H1 (cell line): ENCODE data around the gene SRXN1. TPM values are rescaled to one million over a fixed set of nuclear protein-coding genes. Genes with fewer than 3 reads are reported as not detected.

Experiments used
- CTCF ChIA-PET: fragments of 300-600 bp; sonication (Branson Sonifier 250); formaldehyde crosslinking; loops from one replicate; lab custom pipeline; 2021; ENCODE audit not compliant: partially characterized antibody; lab: Charles Lee
- POLR2A ChIA-PET: fragments of 300-600 bp; sonication (Branson Sonifier 250); formaldehyde crosslinking; loops from one replicate; lab custom pipeline; 2021; ENCODE audit warnings: inconsistent platforms; ENCODE audit not compliant: partially characterized antibody; lab: Charles Lee
- DNase-seq, 2 experiments: peaks; one replicate each; pipeline versions ENCODE4 v3.0.0 to v3.0.0-alpha.2; 2010 to 2022; ENCODE audit warnings: low spot score in 2 of 2, low read depth in 1 of 2, mixed read lengths in 1 of 2
- FAIRE-seq: peaks from 2 replicates; lab custom pipeline; 2011; peaks lifted over from hg19 to GRCh38; lab: Jason Lieb, UNC
- H2AFZ ChIP-seq: 2 replicates; pipeline ENCODE4 v1.8.1; 2012; ENCODE audit warnings: low read length, inconsistent platforms
- H2AK5ac ChIP-seq: 2 replicates; pipeline ENCODE4 v1.6.1; 2013; ENCODE audit warnings: low read depth, low read length
- H2BK120ac ChIP-seq: replicated peaks from 2 replicates; pipeline ENCODE3; 2013; ENCODE audit warnings: low read depth, low read length, inconsistent platforms
- H2BK12ac ChIP-seq: 2 replicates; pipeline ENCODE4 v1.6.1; 2013; ENCODE audit warnings: low read depth, low read length
- H2BK15ac ChIP-seq: 2 replicates; pipeline ENCODE4 v1.6.1; 2013; ENCODE audit warnings: low read length
- H2BK20ac ChIP-seq: 2 replicates; pipeline ENCODE4 v1.6.1; 2013; ENCODE audit warnings: low read length
- H2BK5ac ChIP-seq: 2 replicates; pipeline ENCODE4 v1.6.1; 2013; ENCODE audit warnings: low read depth, low read length
- H3K14ac ChIP-seq: 2 replicates; pipeline ENCODE4 v1.6.1; 2013; ENCODE audit warnings: inconsistent platforms; ENCODE audit not compliant: insufficient read length
- H3K18ac ChIP-seq: 2 replicates; pipeline ENCODE4 v1.6.1; 2013; ENCODE audit warnings: low read length; ENCODE audit errors: extremely low read depth
- H3K23ac ChIP-seq: 2 replicates; pipeline ENCODE4 v1.6.1; 2013; ENCODE audit warnings: inconsistent platforms; ENCODE audit not compliant: insufficient read length
- H3K23me2 ChIP-seq: 2 replicates; pipeline ENCODE4 v1.6.1; 2013; ENCODE audit warnings: low read depth, low read length
- H3K27ac ChIP-seq: 2 replicates; pipeline ENCODE4 v1.6.1; 2011; ENCODE audit warnings: low read depth, low read length, inconsistent platforms
- H3K27me3 ChIP-seq, 4 experiments: replicated peaks in 1 of 4; 1 replicate in 1 of 4; 2 replicates in 3 of 4; pipeline versions ENCODE4 v1.6.1 to v1.8.1; 2011 to 2013; ENCODE audit warnings: low read length in 3 of 4, mild to moderate bottlenecking in 3 of 4, inconsistent platforms in 2 of 4, mixed read lengths in 2 of 4, moderate library complexity in 1 of 4; ENCODE audit not compliant: control insufficient read depth in 3 of 4, insufficient read depth in 3 of 4; ENCODE audit errors: extremely low read depth in 1 of 4
- H3K36me3 ChIP-seq, 4 experiments: 2 replicates each; pipeline versions ENCODE4 v1.6.1 to v1.8.1; 2011 to 2013; ENCODE audit warnings: mild to moderate bottlenecking in 4 of 4, low read length in 3 of 4, moderate library complexity in 2 of 4, control low read depth in 1 of 4, inconsistent platforms in 1 of 4; ENCODE audit not compliant: insufficient read depth in 4 of 4, control insufficient read depth in 2 of 4
- H3K4ac ChIP-seq: replicated peaks from 2 replicates; pipeline ENCODE3; 2013; ENCODE audit warnings: low read length, low read depth, mixed read lengths, inconsistent platforms; ENCODE audit not compliant: insufficient read length
- H3K4me1 ChIP-seq, 4 experiments: replicated peaks in 1 of 4; 1 replicate in 1 of 4; 2 replicates in 3 of 4; pipeline versions ENCODE4 v1.6.1 to v1.8.1; 2011 to 2013; ENCODE audit warnings: low read length in 3 of 4, inconsistent platforms in 2 of 4, mixed read lengths in 1 of 4; ENCODE audit not compliant: insufficient read depth in 4 of 4, control insufficient read depth in 3 of 4
- H3K4me2 ChIP-seq, 2 experiments: 2 replicates each; pipeline versions ENCODE4 v1.6.1 to v1.8.1; 2011 to 2013; ENCODE audit warnings: low read depth in 2 of 2, low read length in 2 of 2, control low read depth in 1 of 2, inconsistent platforms in 1 of 2, mild to moderate bottlenecking in 1 of 2; ENCODE audit not compliant: insufficient read depth in 1 of 2
- H3K4me3 ChIP-seq, 4 experiments: fragments of 200-600, 300-600 bp in 1 of 4; sonication (generic), shearing (Covaris generic), sonication (Bioruptor Twin) in 1 of 4; 2 replicates each; pipeline versions ENCODE4 v1.5.1 to v1.8.1; 2011 to 2016; ENCODE audit warnings: low read length in 4 of 4, low read depth in 3 of 4, control low read depth in 2 of 4, inconsistent platforms in 2 of 4, mild to moderate bottlenecking in 2 of 4, mixed read lengths in 1 of 4, moderate library complexity in 1 of 4; ENCODE audit not compliant: insufficient read depth in 2 of 4; ENCODE audit errors: extremely low read depth in 1 of 4
- H3K56ac ChIP-seq: replicated peaks from 2 replicates; pipeline ENCODE3; 2013; ENCODE audit warnings: low read depth, mild to moderate bottlenecking, mixed read lengths, low read length, inconsistent platforms; ENCODE audit not compliant: insufficient read length
- H3K79me1 ChIP-seq: 2 replicates; pipeline ENCODE4 v1.6.1; 2013; ENCODE audit warnings: low read depth, low read length, control low read depth
- H3K79me2 ChIP-seq, 2 experiments: 2 replicates each; pipeline versions ENCODE4 v1.6.1 to v1.8.1; 2012 to 2013; ENCODE audit warnings: low read length in 2 of 2, mild to moderate bottlenecking in 2 of 2, inconsistent platforms in 1 of 2; ENCODE audit not compliant: insufficient read depth in 2 of 2, control insufficient read depth in 1 of 2
- H3K9ac ChIP-seq, 4 experiments: replicated peaks in 1 of 4; 1 replicate in 1 of 4; 2 replicates in 3 of 4; pipeline versions ENCODE4 v1.6.1 to v1.8.1; 2011 to 2013; ENCODE audit warnings: low read depth in 3 of 4, low read length in 3 of 4, control low read depth in 2 of 4, mild to moderate bottlenecking in 2 of 4, moderate library complexity in 2 of 4, inconsistent platforms in 1 of 4; ENCODE audit errors: extremely low read depth in 1 of 4
- H3K9me3 ChIP-seq, 2 experiments: 2 replicates each; pipeline versions ENCODE4 v1.6.1 to v1.8.1; 2012 to 2013; ENCODE audit warnings: mild to moderate bottlenecking in 2 of 2, moderate library complexity in 2 of 2, control low read depth in 1 of 2, inconsistent platforms in 1 of 2, low read depth in 1 of 2, low read length in 1 of 2, mixed read lengths in 1 of 2; ENCODE audit not compliant: insufficient read depth in 2 of 2
- H4K20me1 ChIP-seq, 2 experiments: replicated peaks in 1 of 2; 2 replicates each; pipeline versions ENCODE3 to v1.8.1; 2011 to 2013; ENCODE audit warnings: inconsistent platforms in 2 of 2, low read length in 2 of 2, mild to moderate bottlenecking in 1 of 2; ENCODE audit not compliant: insufficient read depth in 2 of 2, control insufficient read depth in 1 of 2
- H4K5ac ChIP-seq: 2 replicates; pipeline ENCODE4 v1.6.1; 2013; ENCODE audit warnings: low read length, low read depth, mixed read lengths, inconsistent platforms; ENCODE audit not compliant: insufficient read length
- H4K8ac ChIP-seq: 2 replicates; pipeline ENCODE4 v1.8.0; 2013; ENCODE audit warnings: mild to moderate bottlenecking, moderate library complexity, low read length, inconsistent platforms; ENCODE audit not compliant: insufficient read depth; ENCODE audit errors: extremely low read depth
- H4K91ac ChIP-seq: replicated peaks from 2 replicates; pipeline ENCODE3; 2013; ENCODE audit warnings: low read length, mixed read lengths, inconsistent platforms; ENCODE audit not compliant: insufficient read length
- CEBPB ChIP-seq: IDR thresholded peaks from 2 replicates; pipeline ENCODE4 v1.6.1; 2012; ENCODE audit warnings: low read depth, low read length
- CTBP2 ChIP-seq: IDR thresholded peaks from 2 replicates; pipeline ENCODE4 v1.7.0; 2011; ENCODE audit warnings: borderline replicate concordance, mild to moderate bottlenecking, moderate library complexity, mixed read lengths, low read length; ENCODE audit not compliant: insufficient read depth, insufficient read length
- HDAC6 ChIP-seq: IDR thresholded peaks from one replicate; pipeline ENCODE4 v1.7.1; 2012; ENCODE audit warnings: low read depth, mild to moderate bottlenecking, inconsistent platforms, low read length, moderate library complexity
- JUND ChIP-seq: IDR thresholded peaks from 2 replicates; pipeline ENCODE4 v1.6.1; 2011; ENCODE audit warnings: mild to moderate bottlenecking, improper control_type of control experiment, low read length
- KDM4A ChIP-seq: IDR thresholded peaks from one replicate; pipeline ENCODE4 v1.7.1; 2012; ENCODE audit warnings: low read depth, mild to moderate bottlenecking, moderate library complexity, low read length, inconsistent platforms; ENCODE audit not compliant: severe bottlenecking
- MAX ChIP-seq: IDR thresholded peaks from 2 replicates; pipeline ENCODE4 v1.6.1; 2012; ENCODE audit warnings: inconsistent platforms
- POLR2AphosphoS5 ChIP-seq: IDR thresholded peaks from 2 replicates; pipeline ENCODE4 v1.6.1; 2011; ENCODE audit warnings: low read depth, low read length
- RBBP5 ChIP-seq: IDR thresholded peaks from 2 replicates; pipeline ENCODE4 v1.7.1; 2012; ENCODE audit warnings: low read depth, mild to moderate bottlenecking, inconsistent platforms, low read length, moderate library complexity, borderline replicate concordance
- RFX5 ChIP-seq: IDR thresholded peaks from 2 replicates; pipeline ENCODE4 v1.6.1; 2011; ENCODE audit warnings: low read depth, low read length, improper control_type of control experiment, borderline replicate concordance
- RNF2 ChIP-seq: fragments of 200-900, 300-1000 bp; sonication (generic); IDR thresholded peaks from 2 replicates; pipeline ENCODE4 v1.7.1; 2016; ENCODE audit warnings: borderline replicate concordance, low read depth, mild to moderate bottlenecking, antibody characterized with exemption, low read length; ENCODE audit not compliant: poor library complexity, severe bottlenecking; ENCODE audit errors: missing control alignments
- SIRT6 ChIP-seq: IDR thresholded peaks from one replicate; pipeline ENCODE4 v1.7.1; 2012; ENCODE audit warnings: low read length, inconsistent platforms
- SP4 ChIP-seq: IDR thresholded peaks from 2 replicates; pipeline ENCODE4 v1.6.1; 2012; ENCODE audit warnings: low read length, inconsistent platforms
- SUZ12 ChIP-seq: fragments of 200-600 bp; sonication (generic); IDR thresholded peaks from 2 replicates; pipeline ENCODE4 v1.6.1; 2012; ENCODE audit warnings: mild to moderate bottlenecking, inconsistent platforms, low read length, moderate library complexity, mixed read lengths
- WGBS, 2 experiments: shearing (Covaris generic) in 1 of 2; methylation state at CpG; one replicate each; pipeline versions ENCODE4 v1.1.6 to v1.1.7; 2013 to 2015; ENCODE audit warnings: low lambda C conversion rate in 2 of 2, mixed read lengths in 2 of 2, inconsistent platforms in 1 of 2, low coverage in 1 of 2, missing lambda C conversion rate in 1 of 2; ENCODE audit not compliant: insufficient replicate concordance in 2 of 2, insufficient coverage in 1 of 2, insufficient read length in 1 of 2; ENCODE audit errors: extremely low coverage in 1 of 2, missing lambda C conversion rate in 1 of 2; 5-methylcytosine and 5-hydroxymethylcytosine counted together
- polyA plus RNA-seq, 7 experiments: library from polyadenylated mRNA; depleted of rRNA in 3 of 7; stranded (reverse) in 5 of 7; unstranded in 2 of 7; fragments of >200 nt in 5 of 7; fragments of 200-250 nt in 2 of 7; gene quantifications; 1 replicate in 5 of 7; 2 replicates in 1 of 7; 4 replicates in 1 of 7; pipeline versions ENCODE4 v1.2.1 to v1.2.3, GENCODE V29; 2011 to 2013; ENCODE audit warnings: missing spikeins in 2 of 7, mixed read lengths in 2 of 7
- total RNA-seq: library from RNA; stranded (reverse); fragmentation: NEBNext Ultra II Directional; extraction: Animal tissue kit (Norgen Biotek cat#: 25700); gene quantifications from 2 replicates; pipeline ENCODE4 v1.2.1, GENCODE V29; 2021

Gene SRXN1
- total and polyA plus RNA-seq, 2 of the 8 experiments (the other 6 are each of a cell fraction or from before 2014, with no cell fraction given): 12.2 to 15.8 TPM

- CTCF ChIA-PET: interaction anchor here (0.8 to 14.1 kb wide), 19 partner anchors 8 to 131 kb away, joined by 3 to 116 read pairs (median 4); no protein-coding TSS in a partner anchor
- TF ChIP-seq SP4: no peak
- TF ChIP-seq RFX5: no peak
- TF ChIP-seq KDM4A: no peak
- no peak for TF ChIP-seq CEBPB
- TF ChIP-seq JUND: no peak
- no peak for TF ChIP-seq CTBP2
- no peak for TF ChIP-seq HDAC6
- no peak for TF ChIP-seq RNF2
- TF ChIP-seq MAX: no peak
- TF ChIP-seq SIRT6: no peak
- no peak for TF ChIP-seq RBBP5
- no peak for TF ChIP-seq POLR2AphosphoS5
- TF ChIP-seq SUZ12: no peak
Measured at GRCh38 chr20:673603-674001, 20.6 kb upstream of the SRXN1 start.

More at GRCh38 chr20:673603-674001, 20.6 kb upstream of the SRXN1 start:
- Histone ChIP-seq H3K4me2 (no peak overlapping the region; a peak in 1 of 4 replicates), H3K36me3 (no peaks in the 10 kb centered on the region), H4K8ac (no peak overlapping the region), H2BK5ac (no peak overlapping the region), H3K23ac (no peak overlapping the region), H3K27ac (no peak overlapping the region), H3K27me3 (peaks cover 3 to 38% (median 32%) of the 10 kb centered on the region in 4 experiments), H3K23me2 (peaks cover 13% of the 10 kb centered on the region; the same call in 1 of the 2 replicates), H3K14ac (no peak overlapping the region), H4K5ac (no peak overlapping the region), H3K18ac (no peak overlapping the region), H3K79me1 (no peaks in the 10 kb centered on the region), H4K20me1 (no peaks in the 10 kb centered on the region), H4K91ac (no peak overlapping the region), H3K79me2 (no peaks in the 10 kb centered on the region), H3K56ac (no peak overlapping the region), H3K4ac (no peak overlapping the region), H2BK15ac (no peak overlapping the region; the same call in 1 of the 2 replicates), H3K9me3 (peaks cover 4 to 5% of the 10 kb centered on the region in 2 experiments), H3K4me1 (peaks cover 0 to 13% (median 7%) of the 10 kb centered on the region in 4 experiments; a peak in 5 of 7 replicates), H2AFZ (no peak overlapping the region), H2BK120ac (no peak overlapping the region), H3K9ac (no peak overlapping the region), H2AK5ac (no peak overlapping the region), H3K4me3 (no peak overlapping the region; a peak in 1 of 8 replicates), H2BK20ac (no peak overlapping the region), H2BK12ac (no peak overlapping the region)
- no peak for FAIRE-seq
- POLR2A ChIA-PET: interaction anchor here (1.0 to 2.2 kb wide), 4 partner anchors 9 to 130 kb away, joined by 3 to 5 read pairs (median 3); partner anchors contain the start of gene CSNK2A1
- DNase-seq: no peak
- WGBS, 2 experiments: 83% methylated on average over 3 of the region's 3 CpGs; no CpG with 5 or more reads in 1 of the 2 experiments
